HG03457 (cell line): ENCODE results near the gene ZNRF3.
"Not testable (repeated sequence)": the region's sequence is repeated elsewhere in the genome, so short reads cannot be mapped to it uniquely, and the experiment has no call there.

Source experiments
- ATAC-seq: cut with Tn5 transposase; IDR thresholded peaks from one replicate; pipeline ENCODE4 v1.9.1; 2021; ENCODE audit warnings: moderate number of reproducible peaks; ENCODE audit not compliant: unreplicated experiment

Gene ZNRF3

GRCh38 chr22:28883917-28884746 lies 760 bp downstream of the ZNRF3 start:
- ATAC-seq: no peak

GRCh38 chr22:28884747-28885350 lies 1.5 kb downstream of the ZNRF3 start:
- no peak for ATAC-seq

GRCh38 chr22:28885939-28886338 lies 2.6 kb downstream of the ZNRF3 start:
- no peak for ATAC-seq

- ATAC-seq: not testable (repeated sequence)
These were observed 3.3 kb downstream of the ZNRF3 start for GRCh38 chr22:28886679-28887078.

- ATAC-seq: no peak
These were observed 4.5 kb downstream of the ZNRF3 start for GRCh38 chr22:28887725-28888459.

GRCh38 chr22:28889478-28890024 lies 6.2 kb downstream of the ZNRF3 start:
- ATAC-seq: no peak

GRCh38 chr22:28891156-28891733 lies 7.9 kb downstream of the ZNRF3 start:
- ATAC-seq: no peak

- no peak for ATAC-seq
These were observed 8.9 kb downstream of the ZNRF3 start for GRCh38 chr22:28892175-28892731.

GRCh38 chr22:28893810-28894209 lies 10.4 kb downstream of the ZNRF3 start:
- no peak for ATAC-seq

GRCh38 chr22:28894334-28894733 lies 11.0 kb downstream of the ZNRF3 start:
- no peak for ATAC-seq

- no peak for ATAC-seq
These were observed 11.4 kb downstream of the ZNRF3 start for GRCh38 chr22:28894807-28895206.

GRCh38 chr22:28896611-28897010 lies 13.2 kb downstream of the ZNRF3 start:
- no peak for ATAC-seq

- ATAC-seq: no peak
These were observed 14.9 kb downstream of the ZNRF3 start for GRCh38 chr22:28898233-28898629.

- no peak for ATAC-seq
These were observed 16.0 kb downstream of the ZNRF3 start for GRCh38 chr22:28899199-28899853.

- ATAC-seq: no peak
These were observed 17.1 kb downstream of the ZNRF3 start for GRCh38 chr22:28900379-28900925.

GRCh38 chr22:28902490-28902889 lies 19.1 kb downstream of the ZNRF3 start:
- ATAC-seq: no peak

GRCh38 chr22:28903080-28903479 lies 19.7 kb downstream of the ZNRF3 start:
- no peak for ATAC-seq

GRCh38 chr22:28903729-28904128 lies 20.4 kb downstream of the ZNRF3 start:
- ATAC-seq: no peak

GRCh38 chr22:28904211-28904896 lies 21.0 kb downstream of the ZNRF3 start:
- ATAC-seq: no peak
